GM18526 (cell line): ENCODE data around the gene ZNF569.

Experiments used
- POLR2A ChIP-seq: IDR thresholded peaks from 3 replicates; pipeline ENCODE4 v1.6.1; 2011; ENCODE audit not compliant: insufficient read length; ENCODE audit errors: extremely low read depth

The ZNF569 gene

DNA sequence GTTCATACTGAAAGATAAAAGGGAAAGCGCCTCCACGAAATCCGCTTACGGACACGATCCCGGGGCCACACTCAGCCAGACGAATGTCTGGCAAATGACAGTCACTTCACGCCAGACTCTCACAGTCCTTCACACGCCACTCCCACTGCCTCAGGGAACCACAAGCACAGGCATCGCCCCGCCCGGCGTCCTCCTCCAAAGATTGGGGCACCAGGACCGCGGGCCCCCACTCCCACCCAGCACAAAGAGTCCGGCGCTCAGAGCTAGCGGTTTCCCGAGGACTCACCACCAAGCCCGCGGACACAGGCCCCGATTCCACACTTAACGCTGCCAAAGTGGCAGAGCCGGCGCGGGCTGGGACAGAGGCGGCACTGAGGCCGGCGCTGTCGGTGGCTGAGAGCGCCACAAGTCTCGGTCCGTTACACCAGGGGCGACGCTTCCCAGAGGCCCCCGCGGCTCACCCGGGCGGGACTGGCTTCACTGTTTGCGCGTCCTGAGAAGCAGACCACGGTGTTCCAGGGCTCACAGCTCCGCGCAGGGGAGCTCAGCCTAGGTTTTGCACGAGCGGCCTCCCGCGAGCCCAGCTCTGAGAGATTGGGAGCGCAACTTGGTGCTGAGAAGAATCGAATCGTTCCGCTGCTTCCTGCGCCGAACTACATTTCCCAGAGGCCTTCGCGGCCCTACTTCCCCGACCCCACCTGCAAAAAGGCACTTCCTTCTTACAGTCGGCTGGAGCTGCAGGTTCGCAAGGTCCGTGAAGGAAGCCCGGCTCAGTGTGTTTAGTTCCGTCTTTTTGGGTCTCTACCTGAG, at the start of gene ZNF569:
Gene ZNF569 (minus strand): TSS at position 647 of the 810 bp plus-strand sequence. CDS start 22,523 bp downstream, outside the sequence.
- peak; percentile 74 for TF ChIP-seq POLR2A

DNA sequence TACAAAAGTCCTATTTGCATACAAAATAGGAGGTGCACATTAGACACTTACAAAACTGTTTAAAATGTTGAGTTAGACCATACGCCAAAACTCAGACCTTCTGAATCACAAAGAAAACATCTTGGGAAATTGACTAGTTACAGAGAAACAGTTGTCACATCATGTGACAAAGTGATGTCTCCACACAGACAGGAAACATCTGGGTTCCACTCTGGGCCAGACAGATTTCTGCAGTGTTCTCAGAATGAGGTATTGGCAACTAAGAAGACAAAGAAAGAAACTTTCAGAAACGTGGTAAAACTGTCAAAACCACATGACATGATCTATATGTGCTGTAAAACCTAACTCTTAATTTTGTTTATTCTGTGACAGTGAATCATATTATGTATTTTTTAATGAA, 46.2 kb upstream of the ZNF569 start:
- no peak for TF ChIP-seq POLR2A

DNA sequence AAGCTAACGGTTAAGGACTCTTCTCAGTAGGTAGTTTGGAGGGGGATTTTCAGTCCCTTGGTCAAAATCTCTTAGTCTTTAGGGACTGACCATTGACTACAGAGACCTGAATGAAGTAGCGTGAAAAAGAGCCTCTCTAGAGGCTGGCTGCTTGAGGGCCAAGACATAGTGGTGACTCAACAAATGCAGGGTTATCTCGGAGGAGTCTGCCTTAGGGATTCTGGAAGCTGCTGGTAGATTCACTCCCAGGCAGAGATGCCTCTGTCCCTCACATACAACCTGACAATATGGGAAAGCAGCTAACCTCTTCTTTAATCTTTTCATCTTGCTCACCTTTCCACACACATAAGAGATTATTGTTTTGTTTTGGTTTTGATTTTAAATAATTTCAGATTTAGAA, 44.6 kb upstream of the ZNF569 start:
- TF ChIP-seq POLR2A = no peak

DNA sequence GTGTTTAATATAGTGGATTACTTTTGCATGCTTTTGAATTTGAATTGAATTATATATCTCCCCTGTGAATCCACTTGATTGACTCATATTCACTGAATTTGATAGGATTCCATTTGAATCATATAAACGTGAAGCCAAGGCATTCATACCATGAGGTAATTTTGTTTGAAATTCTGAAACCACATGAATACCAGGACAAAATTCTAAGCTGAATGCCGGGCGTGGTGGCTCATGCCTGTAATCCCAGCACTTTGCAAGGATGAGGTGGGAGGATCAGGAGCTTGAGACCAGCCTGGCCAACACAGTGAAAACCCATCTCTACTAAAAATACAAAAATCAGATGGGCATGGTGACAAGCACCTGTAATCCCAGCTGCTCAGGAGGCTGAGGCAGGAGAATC, 43.9 kb upstream of the ZNF569 start:
- TF ChIP-seq POLR2A = no peak

DNA sequence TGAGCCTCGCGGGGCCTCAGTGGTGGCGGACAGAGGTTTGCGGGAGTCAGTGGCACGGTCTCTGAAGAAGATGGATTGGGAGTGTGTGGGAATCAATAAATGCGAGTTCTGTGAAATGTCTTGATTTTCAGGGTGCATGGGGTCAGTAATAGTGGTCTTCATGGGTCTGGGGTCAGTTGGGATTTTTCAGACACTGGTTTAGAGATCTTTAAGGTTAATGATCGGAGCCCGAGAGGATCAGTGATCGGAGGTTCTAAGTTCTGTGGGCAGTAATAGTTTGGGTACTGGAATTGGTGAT, 39.9 kb upstream of the ZNF569 start:
- no peak for TF ChIP-seq POLR2A

DNA sequence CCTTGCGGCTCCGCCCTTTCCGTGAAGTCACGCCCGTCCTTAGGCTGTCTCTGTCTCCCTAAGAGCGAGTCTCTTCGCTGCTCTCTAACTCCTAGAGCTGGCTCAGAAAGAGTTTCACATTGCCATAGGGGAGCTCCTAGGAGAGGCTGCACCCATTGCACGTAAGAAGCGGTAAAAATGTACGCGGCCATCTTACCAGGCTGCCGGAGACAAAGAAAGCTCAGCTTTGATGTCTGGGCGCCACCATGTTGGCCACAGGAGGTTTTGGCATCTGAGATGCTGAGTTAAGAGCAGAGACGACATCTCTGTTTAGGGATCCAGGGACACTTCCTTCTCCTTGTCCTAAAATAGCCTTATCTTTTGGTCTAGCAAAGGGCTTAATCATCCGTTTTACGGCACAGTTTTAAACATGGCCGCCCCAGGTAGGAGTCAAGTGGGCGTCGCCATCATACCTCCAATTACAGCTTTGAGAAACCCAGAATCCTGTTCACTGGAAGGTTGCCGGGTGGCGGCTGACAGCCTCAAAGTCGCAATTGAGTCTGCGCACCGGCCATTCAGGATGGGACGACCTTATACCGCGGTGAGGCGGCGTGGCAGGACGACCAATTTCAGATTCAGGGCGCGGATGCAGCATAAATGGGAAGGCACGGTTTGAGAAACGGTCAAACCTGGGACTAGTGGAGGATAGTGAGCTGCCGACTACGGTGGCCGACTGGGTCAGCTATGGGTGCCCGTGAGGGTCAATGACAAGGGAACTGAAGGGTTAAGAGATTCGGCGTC, 39.3 kb upstream of the ZNF569 start, which contains the start of gene ZNF793:
Gene ZNF793 (plus strand): TSS at position 553 of the 780 bp plus-strand sequence. CDS start 16,501 bp downstream, outside the sequence.
- peak; percentile 56 for TF ChIP-seq POLR2A

DNA sequence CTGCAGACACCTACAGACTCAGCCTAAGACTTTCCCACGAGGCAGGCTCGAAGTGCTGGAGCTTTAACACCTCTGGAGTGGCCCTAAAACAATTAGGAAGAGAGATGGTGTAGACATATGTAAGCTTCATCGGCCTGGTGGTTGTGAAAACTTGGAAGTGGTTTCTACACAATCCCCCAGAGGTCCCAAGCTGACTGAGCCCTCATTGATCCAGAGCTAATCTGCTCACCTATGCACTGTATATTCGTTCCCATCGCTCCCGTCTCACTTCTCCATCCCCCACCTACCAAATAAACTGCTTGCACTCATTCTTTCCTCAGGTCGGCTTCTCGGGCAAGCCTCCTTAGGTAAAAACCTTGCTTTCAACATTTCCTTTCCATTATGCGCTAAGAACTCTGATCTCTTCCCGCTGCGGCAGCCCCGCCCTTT, 38.7 kb upstream of the ZNF569 start:
- TF ChIP-seq POLR2A = no peak

DNA sequence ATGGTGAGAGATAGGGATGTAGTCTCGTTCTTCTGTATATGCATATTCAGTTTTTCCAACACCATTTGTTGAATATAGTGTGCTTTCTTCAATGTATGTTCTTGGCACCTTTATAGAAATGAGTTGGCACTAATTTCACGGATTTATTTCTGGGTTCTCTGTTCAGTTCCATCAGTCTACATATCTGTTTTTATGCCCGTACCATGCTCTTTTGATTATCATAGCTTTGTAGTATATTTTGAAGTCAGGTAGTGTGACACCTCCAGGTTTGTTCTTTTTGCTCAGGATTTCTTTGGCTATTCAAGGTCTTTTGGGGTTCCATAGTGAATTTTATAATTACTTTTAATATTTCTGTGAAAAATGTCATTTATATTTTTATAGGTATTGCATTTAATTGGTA, 25.0 kb upstream of the ZNF569 start:
- no peak for TF ChIP-seq POLR2A

DNA sequence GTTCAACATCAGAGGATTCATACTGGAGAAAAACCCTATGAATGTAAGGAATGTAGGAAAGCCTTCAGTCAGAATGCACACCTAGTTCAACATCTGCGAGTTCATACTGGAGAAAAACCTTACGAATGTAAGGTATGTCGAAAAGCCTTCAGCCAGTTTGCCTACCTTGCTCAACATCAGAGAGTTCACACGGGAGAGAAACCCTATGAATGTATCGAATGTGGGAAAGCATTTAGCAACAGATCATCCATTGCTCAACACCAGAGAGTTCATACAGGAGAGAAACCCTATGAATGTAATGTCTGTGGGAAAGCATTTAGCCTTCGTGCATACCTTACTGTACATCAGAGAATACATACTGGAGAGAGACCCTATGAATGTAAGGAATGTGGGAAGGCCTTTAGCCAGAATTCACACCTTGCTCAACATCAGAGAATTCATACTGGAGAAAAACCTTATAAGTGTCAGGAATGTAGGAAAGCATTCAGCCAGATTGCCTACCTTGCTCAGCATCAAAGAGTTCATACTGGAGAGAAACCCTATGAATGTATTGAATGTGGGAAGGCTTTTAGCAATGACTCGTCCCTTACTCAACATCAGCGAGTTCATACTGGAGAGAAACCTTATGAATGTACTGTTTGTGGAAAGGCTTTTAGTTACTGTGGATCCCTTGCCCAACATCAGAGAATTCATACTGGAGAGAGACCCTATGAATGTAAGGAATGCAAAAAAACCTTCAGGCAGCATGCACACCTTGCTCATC, 17.3 kb upstream of the ZNF569 start:
- TF ChIP-seq POLR2A = no peak

DNA sequence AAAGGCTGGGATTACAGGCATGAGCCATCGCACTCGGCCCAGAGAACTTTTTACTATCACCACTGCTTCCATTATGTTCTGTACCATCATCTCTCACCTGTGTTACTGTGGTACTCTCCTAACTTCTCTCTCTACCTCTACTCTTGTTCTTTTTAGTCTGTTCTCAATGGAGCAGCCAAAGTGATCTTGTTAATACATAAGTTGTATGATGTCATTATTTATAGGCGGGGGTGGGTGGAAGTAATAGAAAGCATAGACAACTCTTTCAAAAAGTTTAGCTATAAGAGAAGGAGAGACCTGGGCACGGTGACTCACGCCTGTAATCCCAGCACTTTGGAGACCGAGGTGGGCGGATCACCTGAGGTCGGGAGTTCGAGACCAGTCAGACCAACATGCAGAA, 4.9 kb upstream of the ZNF569 start:
- no peak for TF ChIP-seq POLR2A

DNA sequence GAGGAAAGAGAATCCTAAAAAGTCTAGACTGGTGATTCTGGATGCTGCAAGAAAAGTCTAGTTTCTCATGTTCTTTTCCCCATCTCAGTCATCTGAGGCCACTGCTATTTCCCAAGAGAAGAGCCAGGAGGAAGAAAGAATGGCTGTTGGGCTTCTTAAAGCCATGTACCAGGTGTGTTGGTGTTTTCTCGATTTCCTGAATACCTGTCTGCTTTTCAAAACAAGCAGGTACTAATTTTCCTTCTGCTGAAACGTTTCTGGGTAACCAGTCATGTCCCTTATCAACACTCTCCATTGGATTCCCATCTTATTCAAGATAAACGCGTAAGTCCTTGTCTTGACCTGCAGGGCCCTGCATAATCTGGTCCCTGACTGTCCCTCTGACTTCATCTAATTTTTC, 3.0 kb upstream of the ZNF569 start:
- TF ChIP-seq POLR2A = no peak

DNA sequence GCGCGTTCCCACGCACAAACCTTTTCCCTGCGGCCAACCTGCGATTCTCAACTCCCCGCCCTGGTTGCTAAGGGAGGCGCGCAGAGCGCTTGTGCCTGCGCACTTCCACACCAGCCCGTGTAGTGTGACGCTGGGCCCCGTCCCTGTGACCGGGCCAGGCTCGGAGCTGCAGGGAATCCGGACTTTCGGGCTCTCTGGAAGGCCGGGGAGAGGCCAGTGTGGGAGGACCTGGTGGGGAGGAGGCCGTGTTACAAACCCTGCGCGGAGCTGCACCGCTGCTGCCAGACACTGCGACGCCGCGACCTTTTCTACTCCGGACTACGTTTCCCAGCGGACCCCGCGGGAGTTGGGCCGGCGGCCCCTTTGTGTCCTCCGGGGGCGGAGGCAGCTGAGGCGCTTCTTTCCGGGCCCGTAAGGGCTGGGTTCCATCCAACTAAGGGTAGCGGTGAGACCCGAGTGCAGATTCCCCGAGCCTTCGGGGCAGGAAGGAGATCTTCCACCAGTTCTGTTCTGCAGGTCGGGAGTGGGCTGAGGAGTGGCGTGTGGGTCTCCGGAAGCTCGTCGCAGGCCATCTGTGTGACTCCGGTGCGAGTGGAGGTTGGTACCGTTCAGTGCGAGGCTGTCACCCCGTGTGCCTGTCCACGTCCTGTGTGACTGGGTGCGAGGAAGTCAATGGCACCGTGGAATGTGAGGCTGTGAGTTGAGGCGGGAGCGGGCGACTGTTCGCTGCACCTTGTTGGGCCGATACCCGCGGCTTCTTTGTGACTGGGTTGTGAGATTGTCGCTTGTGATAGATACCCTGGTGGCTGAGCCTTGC, 1.9 kb upstream of the ZNF569 start, which contains the start of gene ZNF570:
Gene ZNF570 (plus strand): TSS at position 396 of the 817 bp plus-strand sequence. CDS start 999 bp downstream, outside the sequence.
- TF ChIP-seq POLR2A = peak; percentile 74

DNA sequence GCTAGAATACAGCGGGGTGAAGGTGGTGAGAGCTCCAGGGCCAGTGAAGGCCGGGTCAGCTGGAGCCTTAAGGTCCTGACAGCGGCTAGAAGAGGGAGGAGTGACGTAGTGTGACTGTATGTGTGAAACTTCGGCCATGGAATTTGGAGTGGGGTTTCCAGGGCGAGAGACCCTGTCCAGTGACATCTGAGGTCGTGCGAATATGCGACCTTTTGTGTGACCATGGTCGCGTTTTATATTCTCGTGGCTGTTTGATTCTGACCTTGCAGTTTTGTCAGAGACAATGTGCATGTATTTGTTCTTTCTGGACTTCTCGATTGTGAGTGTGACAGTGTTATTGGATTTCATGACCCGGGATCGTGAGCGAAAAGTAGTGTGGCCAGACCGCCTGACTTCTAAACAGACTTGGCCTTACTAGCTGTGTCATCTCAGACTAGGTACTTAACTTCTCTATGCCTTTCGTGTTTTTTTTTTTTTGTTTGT, 405 bp upstream of the ZNF569 start:
- TF ChIP-seq POLR2A = no peak

DNA sequence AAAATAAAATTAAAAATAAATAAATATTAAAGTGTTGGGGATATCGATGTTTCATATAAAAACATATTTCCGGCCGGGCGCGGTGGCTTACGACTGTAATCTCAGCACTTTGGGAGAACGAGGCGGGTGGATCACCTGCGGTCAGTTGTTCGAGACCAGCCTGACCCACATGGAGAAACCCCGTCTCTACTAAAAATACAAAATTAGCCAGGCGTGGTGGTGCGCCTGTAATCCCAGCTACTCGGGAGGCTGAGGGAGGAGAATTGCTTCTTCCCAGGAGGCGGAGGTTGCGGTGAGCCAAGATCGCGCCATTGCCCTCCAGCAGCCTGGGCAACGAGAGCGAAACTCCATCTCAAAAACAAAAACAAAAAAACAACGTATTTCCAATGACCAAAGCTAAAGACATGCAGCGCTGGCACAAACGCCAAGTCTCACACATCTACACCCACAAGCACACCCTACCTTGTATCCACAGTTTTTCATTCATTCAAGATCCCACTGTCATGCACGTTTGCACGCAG, 907 bp downstream of the ZNF569 start:
- TF ChIP-seq POLR2A = no peak
